Mesendoderm (in vitro differentiated cells): ENCODE results near the gene TCIRG1. TPM values are rescaled to one million over a fixed set of nuclear protein-coding genes. Genes with fewer than 3 reads are reported as not detected.
"Not testable (repeated sequence)": the region's sequence is repeated elsewhere in the genome, so short reads cannot be mapped to it uniquely, and the experiment has no call there.

ENCODE experiments used
- DNase-seq: peaks from one replicate; pipeline ENCODE4 v3.0.0; 2013
- H2AK5ac ChIP-seq: 2 replicates; pipeline ENCODE4 v1.6.1; 2013; ENCODE audit warnings: low read length, inconsistent platforms
- H2BK120ac ChIP-seq: 2 replicates; pipeline ENCODE4 v1.6.1; 2013; ENCODE audit warnings: low read depth, mild to moderate bottlenecking, low read length, moderate library complexity, mixed read lengths
- H2BK15ac ChIP-seq: replicated peaks from 2 replicates; pipeline ENCODE4 v1.6.1; 2013; ENCODE audit warnings: low read depth, mild to moderate bottlenecking, moderate library complexity
- H2BK5ac ChIP-seq: 2 replicates; pipeline ENCODE4 v1.6.1; 2013; ENCODE audit warnings: low read length, inconsistent platforms
- H3K18ac ChIP-seq: 2 replicates; pipeline ENCODE4 v1.6.1; 2013; ENCODE audit warnings: mild to moderate bottlenecking, low read length, mixed read lengths
- H3K23ac ChIP-seq: one replicate; pipeline ENCODE4 v1.6.1; 2013; ENCODE audit warnings: low read length
- H3K27ac ChIP-seq: 2 replicates; pipeline ENCODE4 v1.5.1; 2013; ENCODE audit warnings: low read depth, mild to moderate bottlenecking, inconsistent platforms, low read length, moderate library complexity
- H3K27me3 ChIP-seq: 2 replicates; pipeline ENCODE4 v1.6.1; 2013; ENCODE audit warnings: low read length, control low read depth, mild to moderate bottlenecking, inconsistent platforms; ENCODE audit not compliant: insufficient read depth, poor library complexity
- H3K36me3 ChIP-seq: 2 replicates; pipeline ENCODE4 v1.6.1; 2013; ENCODE audit warnings: low read length, inconsistent platforms; ENCODE audit not compliant: control insufficient read depth, insufficient read depth
- H3K4ac ChIP-seq: one replicate; pipeline ENCODE4 v1.6.1; 2013; ENCODE audit warnings: low read depth, mild to moderate bottlenecking, low read length, moderate library complexity
- H3K4me1 ChIP-seq: 2 replicates; pipeline ENCODE4 v1.6.1; 2013; ENCODE audit warnings: low read depth, low read length, inconsistent platforms; ENCODE audit not compliant: control insufficient read depth
- H3K4me2 ChIP-seq: 2 replicates; pipeline ENCODE4 v1.6.1; 2013; ENCODE audit warnings: low read length
- H3K4me3 ChIP-seq: 2 replicates; pipeline ENCODE4 v1.5.1; 2013; ENCODE audit warnings: mild to moderate bottlenecking, low read length
- H3K56ac ChIP-seq: one replicate; pipeline ENCODE4 v1.6.1; 2013; ENCODE audit warnings: low read length
- H3K79me1 ChIP-seq: 2 replicates; pipeline ENCODE4 v1.6.1; 2013; ENCODE audit warnings: low read length, inconsistent platforms
- H3K79me2 ChIP-seq: 2 replicates; pipeline ENCODE4 v1.6.1; 2013; ENCODE audit warnings: mild to moderate bottlenecking, low read length; ENCODE audit not compliant: control insufficient read depth, insufficient read depth
- H3K9ac ChIP-seq: 2 replicates; pipeline ENCODE4 v1.6.1; 2013; ENCODE audit warnings: low read length, inconsistent platforms
- H4K5ac ChIP-seq: one replicate; pipeline ENCODE4 v1.6.1; 2013; ENCODE audit warnings: low read length
- H4K8ac ChIP-seq: one replicate; pipeline ENCODE4 v1.6.1; 2013; ENCODE audit warnings: low read depth, mild to moderate bottlenecking, control low read depth, low read length, moderate library complexity
- WGBS: extraction: QIAGEN DNeasy Blood & Tissue Kit; methylation state at CpG from one replicate; pipeline ENCODE4 v1.1.7; 2013; ENCODE audit warnings: low lambda C conversion rate, missing lambda C conversion rate; ENCODE audit not compliant: insufficient coverage; ENCODE audit errors: extremely low coverage; 5-methylcytosine and 5-hydroxymethylcytosine counted together
- polyA plus RNA-seq, 2 experiments: library from polyadenylated mRNA; stranded (reverse); fragments of 200-250 nt; gene quantifications; one replicate each; pipeline ENCODE4 v1.2.3, GENCODE V29; 2013

TCIRG1 gene, protein sequence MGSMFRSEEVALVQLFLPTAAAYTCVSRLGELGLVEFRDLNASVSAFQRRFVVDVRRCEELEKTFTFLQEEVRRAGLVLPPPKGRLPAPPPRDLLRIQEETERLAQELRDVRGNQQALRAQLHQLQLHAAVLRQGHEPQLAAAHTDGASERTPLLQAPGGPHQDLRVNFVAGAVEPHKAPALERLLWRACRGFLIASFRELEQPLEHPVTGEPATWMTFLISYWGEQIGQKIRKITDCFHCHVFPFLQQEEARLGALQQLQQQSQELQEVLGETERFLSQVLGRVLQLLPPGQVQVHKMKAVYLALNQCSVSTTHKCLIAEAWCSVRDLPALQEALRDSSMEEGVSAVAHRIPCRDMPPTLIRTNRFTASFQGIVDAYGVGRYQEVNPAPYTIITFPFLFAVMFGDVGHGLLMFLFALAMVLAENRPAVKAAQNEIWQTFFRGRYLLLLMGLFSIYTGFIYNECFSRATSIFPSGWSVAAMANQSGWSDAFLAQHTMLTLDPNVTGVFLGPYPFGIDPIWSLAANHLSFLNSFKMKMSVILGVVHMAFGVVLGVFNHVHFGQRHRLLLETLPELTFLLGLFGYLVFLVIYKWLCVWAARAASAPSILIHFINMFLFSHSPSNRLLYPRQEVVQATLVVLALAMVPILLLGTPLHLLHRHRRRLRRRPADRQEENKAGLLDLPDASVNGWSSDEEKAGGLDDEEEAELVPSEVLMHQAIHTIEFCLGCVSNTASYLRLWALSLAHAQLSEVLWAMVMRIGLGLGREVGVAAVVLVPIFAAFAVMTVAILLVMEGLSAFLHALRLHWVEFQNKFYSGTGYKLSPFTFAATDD
- polyA plus RNA-seq (2013, experiment 1 of 2), result 5.4 TPM
- polyA plus RNA-seq (2013, experiment 2 of 2), result 5.8 TPM

- Histone ChIP-seq H3K9ac (peak within 1 kb of the TSS; percentile 70), H3K4me1 (peaks cover 5% of the 10 kb centered on the region), H3K36me3 (peaks cover 1% of the 10 kb centered on the region), H3K4me2 (peak within 1 kb of the TSS; percentile 41), H3K27ac (peak within 1 kb of the TSS; percentile 59), H3K4me3 (peak within 1 kb of the TSS; percentile 16), H2BK120ac (no peak within 1 kb of the TSS), H2BK5ac (no peak within 1 kb of the TSS), H4K8ac (no peak within 1 kb of the TSS), H3K56ac (peak within 1 kb of the TSS; percentile 80), H3K27me3 (no peaks in the 10 kb centered on the region), H2AK5ac (peak within 1 kb of the TSS; percentile 10), H2BK15ac (no peak within 1 kb of the TSS), H3K4ac (peak within 1 kb of the TSS; percentile 60), H3K18ac (peak within 1 kb of the TSS; percentile 31), H3K79me2 (no peaks in the 10 kb centered on the region), H4K5ac (no peak within 1 kb of the TSS), H3K23ac (peak within 1 kb of the TSS; percentile 94), H3K79me1 (no peaks in the 10 kb centered on the region)
- peak; percentile 89 for DNase-seq
- WGBS, result no CpG with 5 or more reads among the region's 51 CpGs
Measured at GRCh38 chr11:68038718-68039525, at the start of gene TCIRG1. TSS of gene TCIRG1 (plus strand) at chr11:68039025. CDS start at chr11:68041272, 2,247 bp downstream.

DNA sequence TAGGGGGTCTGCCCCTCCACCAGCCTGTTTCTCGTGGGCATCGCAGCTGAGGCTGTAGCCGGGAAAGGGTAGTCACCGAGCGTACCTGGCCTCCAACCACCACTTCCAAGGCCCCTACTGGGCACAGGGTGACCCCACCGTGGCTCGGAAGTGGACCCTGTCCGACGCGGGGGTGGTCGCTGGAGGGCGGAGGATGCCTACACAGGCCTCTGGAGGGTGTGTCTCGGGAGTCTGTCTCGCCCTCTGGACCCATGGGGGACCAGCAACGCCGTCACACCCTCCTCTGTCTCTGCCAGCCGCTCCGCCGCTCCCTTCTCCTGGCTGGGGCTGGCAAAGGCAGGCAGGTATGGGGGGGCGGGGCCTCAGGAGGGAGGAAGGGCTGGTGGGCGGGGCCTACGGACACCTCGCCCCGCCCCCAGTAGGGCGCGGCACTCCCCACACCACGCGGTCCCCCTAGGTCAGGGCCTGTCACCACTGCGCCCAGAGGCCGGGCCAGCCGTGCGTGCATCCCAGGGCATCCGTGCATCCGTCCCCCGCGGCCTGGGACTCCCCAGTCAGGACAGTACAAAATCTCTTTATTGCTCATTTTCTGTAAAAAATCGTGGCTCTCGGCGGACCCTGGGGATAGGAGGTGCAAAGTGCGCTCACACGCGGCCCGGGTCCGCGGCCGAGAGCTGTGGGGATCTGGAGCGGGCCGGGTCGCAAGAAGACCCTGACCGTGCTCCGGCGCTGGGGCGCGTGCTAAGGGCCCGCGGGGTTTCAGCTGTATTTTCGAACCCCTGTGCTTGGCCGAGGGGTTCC, 48.1 kb upstream of the TCIRG1 start:
- H4K5ac ChIP-seq, H3K79me1 ChIP-seq, H3K4me3 ChIP-seq, H2BK15ac ChIP-seq, H2BK5ac ChIP-seq, H3K23ac ChIP-seq, H3K27me3 ChIP-seq, H2BK120ac ChIP-seq, H2AK5ac ChIP-seq, H3K36me3 ChIP-seq, H3K27ac ChIP-seq, H3K4me1 ChIP-seq, H3K79me2 ChIP-seq: not testable (repeated sequence)
- Histone ChIP-seq H3K9ac (peak overlapping the region; percentile 72), H3K56ac (peak overlapping the region; percentile 73), H3K18ac (peak overlapping the region; percentile 23), H3K4me2 (peak overlapping the region; percentile 64), H4K8ac (peak overlapping the region; percentile 92), H3K4ac (peak overlapping the region; percentile 78)
- peak; percentile 78 for DNase-seq
- no CpG with 5 or more reads among the region's 58 CpGs for WGBS

DNA sequence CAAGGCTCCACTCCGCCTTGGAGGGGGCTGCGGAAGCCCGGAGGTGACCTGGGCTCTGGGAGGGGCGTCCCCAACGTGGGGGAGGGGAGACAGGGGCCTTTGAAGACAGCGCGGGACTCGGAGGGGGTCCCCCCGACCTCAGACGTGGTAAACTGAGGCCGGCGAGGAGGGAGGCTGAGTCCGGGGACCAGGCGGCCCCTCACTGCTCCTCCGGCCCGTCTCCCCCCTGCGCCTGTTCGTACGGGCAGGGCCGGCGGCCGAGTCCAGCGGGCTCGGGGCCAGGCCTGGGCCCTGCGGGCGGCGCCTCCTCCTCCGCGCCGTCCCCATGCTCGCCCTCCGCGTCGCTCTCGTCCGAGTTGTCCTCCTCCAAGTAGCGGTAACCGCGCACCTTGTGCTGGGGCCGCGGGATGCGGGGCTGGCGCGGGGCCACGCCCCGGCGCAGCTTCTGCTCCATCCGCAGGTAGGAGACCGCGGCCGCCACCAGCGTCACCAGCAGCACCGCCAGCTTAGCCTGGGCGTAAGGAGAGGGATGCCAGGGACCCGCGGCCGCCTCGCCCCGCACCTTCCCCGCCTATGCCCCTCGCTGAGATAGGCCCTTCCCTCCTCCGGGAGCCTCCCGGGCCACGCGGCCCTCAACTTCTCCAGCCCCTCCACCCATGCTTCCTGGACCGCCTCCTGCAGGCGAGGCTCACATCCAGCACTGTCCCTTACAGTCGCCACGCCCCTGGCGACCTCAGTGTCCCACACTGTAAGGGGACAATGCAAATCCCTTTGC, 47.3 kb upstream of the TCIRG1 start:
- not testable (repeated sequence) for H3K4me2 ChIP-seq, DNase-seq, H3K27ac ChIP-seq, H3K36me3 ChIP-seq, H3K79me1 ChIP-seq, H3K79me2 ChIP-seq, H3K4me3 ChIP-seq, H2BK5ac ChIP-seq, H2AK5ac ChIP-seq, H4K5ac ChIP-seq, H3K4me1 ChIP-seq, H2BK15ac ChIP-seq, H3K27me3 ChIP-seq, H3K23ac ChIP-seq, H2BK120ac ChIP-seq, H4K8ac ChIP-seq
- Histone ChIP-seq H3K4ac (peak overlapping the region; percentile 78), H3K18ac (peak overlapping the region; percentile 23), H3K9ac (peak overlapping the region; percentile 72), H3K56ac (peak overlapping the region; percentile 73)
- no CpG with 5 or more reads among the region's 70 CpGs for WGBS

- not testable (repeated sequence) for H3K36me3 ChIP-seq, H4K5ac ChIP-seq, H3K56ac ChIP-seq, H3K4ac ChIP-seq, H2BK120ac ChIP-seq, H3K27me3 ChIP-seq, H2BK5ac ChIP-seq, H3K79me1 ChIP-seq, H3K79me2 ChIP-seq, H3K4me3 ChIP-seq, H3K23ac ChIP-seq, H2AK5ac ChIP-seq, H4K8ac ChIP-seq, H3K27ac ChIP-seq, H3K9ac ChIP-seq, H2BK15ac ChIP-seq, H3K4me2 ChIP-seq, H3K4me1 ChIP-seq, H3K18ac ChIP-seq
- peak; percentile 65 for DNase-seq
- whole genome bisulfite sequencing, result no CpG with 5 or more reads among the region's 12 CpGs
Measured at GRCh38 chr11:67993821-67994220, 45.0 kb upstream of the TCIRG1 start.
